HG03378 (cell line): ENCODE results near the gene PTPRN2.

Experiments
- ATAC-seq: cut with Tn5 transposase; IDR thresholded peaks from one replicate; pipeline ENCODE4 v1.9.1; 2021; ENCODE audit warnings: mild to moderate bottlenecking, moderate library complexity; ENCODE audit not compliant: unreplicated experiment

Gene PTPRN2

DNA sequence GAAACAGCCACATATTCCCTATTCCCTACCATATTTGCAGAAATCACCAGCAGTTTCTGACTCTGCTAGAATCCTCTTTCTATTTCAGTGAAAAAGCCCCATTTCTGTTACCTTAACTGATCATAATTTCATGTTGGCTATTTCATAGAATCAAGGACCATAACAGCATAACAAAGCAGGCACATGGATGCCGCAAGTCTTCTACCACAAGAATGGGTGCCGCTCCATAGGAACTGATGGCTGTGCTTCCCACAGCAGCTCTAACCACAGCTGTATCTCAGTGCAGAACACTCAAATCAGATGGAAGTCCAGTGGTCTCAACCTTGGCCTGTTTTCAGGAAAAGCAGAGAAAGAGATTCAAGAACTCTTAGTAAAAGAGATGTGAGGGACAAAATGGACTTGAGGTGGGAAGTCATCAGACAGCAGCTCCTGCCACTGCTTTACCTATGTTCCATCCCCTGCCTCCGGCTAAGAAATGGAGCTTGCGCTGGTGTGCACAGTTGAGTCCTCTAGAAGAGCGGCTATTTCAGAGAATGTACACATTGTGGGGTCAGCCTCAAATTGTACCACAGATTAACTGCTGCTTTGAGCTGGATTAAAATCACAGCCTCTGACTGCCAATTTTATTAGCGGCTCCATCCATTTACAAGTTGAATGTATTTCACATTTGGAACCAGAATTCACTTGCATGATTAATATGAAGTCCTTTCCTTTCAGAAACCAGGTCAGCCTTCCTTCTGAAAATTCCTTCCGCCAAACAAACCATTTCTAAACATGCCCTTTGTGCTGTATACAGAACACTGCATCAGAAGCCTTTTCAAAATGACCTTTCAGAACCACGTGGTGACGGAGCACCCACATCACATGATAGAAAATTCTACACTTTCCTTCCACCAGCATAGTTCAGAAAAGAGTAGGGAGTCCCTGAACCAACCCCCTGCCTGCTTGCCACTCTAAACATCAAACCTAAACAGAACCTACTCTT, 7.7 kb downstream of the PTPRN2 start:
- ATAC-seq = no peak

DNA sequence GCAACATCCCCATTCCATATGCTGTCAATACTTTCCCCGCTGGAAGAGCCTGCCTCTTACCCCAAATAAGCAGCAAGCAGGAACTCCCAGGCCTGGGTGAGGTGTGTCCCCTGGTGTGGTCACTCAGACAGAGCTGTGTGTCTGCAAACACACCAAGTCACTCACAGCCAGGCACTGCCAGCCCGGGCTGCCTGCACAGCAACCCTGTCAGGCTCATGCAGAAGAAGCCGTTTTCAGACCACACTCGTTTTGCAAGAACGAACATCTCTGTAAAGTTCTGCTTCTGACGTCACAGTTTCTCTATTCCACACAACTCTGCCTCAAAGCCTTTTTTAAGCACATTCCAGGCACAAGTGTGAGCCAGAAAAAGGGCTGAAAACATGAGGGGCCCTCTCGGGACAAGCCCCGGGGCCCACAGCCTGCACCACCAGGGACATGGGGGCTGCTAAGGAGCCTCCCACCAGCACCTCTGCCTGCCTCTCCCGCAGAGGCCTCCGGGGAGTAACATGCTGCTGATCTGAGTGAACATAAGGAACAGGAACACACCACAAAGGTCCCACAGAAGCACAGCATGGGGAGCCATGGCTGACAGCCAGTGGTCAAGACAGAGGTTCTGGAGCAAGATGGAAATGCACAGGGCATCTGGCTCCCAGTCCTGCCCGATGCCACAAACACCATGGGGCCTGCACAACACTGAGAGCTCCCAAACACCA, 11.4 kb downstream of the PTPRN2 start:
- ATAC-seq = no peak

DNA sequence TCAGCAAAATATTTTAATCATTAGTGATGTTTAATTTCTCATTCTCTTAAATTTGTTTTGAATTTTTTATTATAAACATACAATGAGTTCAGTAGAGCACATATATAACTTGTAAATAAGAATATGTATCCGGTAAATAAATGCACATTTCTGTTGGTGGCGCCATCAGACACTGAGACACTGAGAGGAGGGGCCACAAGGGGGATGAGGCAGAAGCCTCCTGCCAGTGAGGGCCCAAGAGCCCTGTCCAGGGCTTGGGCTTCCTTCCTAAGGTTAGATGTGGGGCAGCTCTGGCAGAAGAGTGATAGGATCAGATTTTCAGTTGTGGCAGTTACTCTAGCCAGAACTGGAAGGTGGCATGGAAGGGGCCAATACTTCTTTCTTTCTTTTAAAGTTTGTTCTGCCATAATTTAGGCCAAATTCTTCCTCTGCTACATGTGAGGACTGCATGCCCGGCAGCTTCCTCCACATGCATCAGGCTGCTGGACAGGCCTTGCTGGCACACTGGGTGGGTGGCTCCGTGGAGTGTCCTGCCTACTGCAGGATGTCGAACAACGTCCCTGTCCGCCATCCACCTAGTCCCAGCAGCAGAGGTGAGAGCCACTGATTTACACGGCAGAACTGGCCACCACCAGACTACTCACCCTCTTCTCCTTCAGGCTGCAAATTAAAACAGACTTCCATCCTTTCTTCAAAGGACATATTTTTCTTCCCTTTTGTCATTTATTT, 13.2 kb downstream of the PTPRN2 start:
- ATAC-seq = no peak

- no peak for ATAC-seq
Measured at GRCh38 chr7:158573310-158573709, 14.3 kb downstream of the PTPRN2 start.

GRCh38 chr7:158572000-158572828, 15.4 kb downstream of the PTPRN2 start:
- ATAC-seq = no peak

- no peak for ATAC-seq
Measured at GRCh38 chr7:158570449-158571170, 17.0 kb downstream of the PTPRN2 start.

GRCh38 chr7:158569858-158570323, 17.7 kb downstream of the PTPRN2 start:
- ATAC-seq = no peak

GRCh38 chr7:158568974-158569857, 18.4 kb downstream of the PTPRN2 start:
- ATAC-seq = no peak

DNA sequence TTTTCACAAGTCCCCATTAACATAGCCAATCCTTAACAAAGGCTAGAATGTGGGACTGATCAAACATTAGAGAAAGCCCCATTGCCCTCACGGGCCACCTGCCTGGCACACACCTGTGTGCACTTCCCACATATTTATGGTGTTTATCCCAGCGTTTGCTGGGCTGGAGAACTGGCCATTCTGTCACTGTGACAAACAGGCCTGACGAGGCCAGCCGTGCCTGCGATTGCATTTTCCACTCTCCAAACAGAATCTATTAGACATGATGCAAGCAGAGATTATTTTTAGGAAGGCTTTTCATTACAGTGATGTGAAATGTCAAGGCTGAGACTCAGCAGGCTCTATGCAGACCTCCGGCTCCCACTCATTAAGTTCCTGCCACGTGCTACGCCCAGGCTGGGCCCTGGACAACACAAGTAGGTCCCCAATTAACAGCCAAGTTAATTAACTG, 20.4 kb downstream of the PTPRN2 start:
- ATAC-seq = no peak

GRCh38 chr7:158564663-158565035, 23.0 kb downstream of the PTPRN2 start:
- no peak for ATAC-seq

GRCh38 chr7:158563911-158564662, 23.5 kb downstream of the PTPRN2 start:
- ATAC-seq = no peak

GRCh38 chr7:158563051-158563450, 24.6 kb downstream of the PTPRN2 start:
- no peak for ATAC-seq

DNA sequence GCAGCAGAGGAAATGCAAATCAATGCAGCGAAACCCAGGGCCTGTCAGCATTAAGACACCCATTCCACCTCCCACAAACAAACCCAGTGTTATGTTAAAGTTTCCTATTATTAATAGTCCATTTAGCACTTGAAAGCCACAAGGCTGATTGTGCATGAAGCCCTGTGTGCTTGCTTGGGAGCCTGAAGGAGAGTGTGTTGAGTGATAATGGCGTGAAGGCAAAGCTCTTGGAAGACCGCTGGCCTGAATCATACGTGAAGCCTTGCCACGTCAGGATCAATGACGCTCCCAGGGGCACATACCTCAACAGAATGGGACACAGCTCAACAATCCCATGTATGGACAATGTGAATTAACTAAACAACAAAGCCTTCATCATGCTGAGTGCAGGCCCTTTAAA, 25.1 kb downstream of the PTPRN2 start:
- ATAC-seq = no peak

DNA sequence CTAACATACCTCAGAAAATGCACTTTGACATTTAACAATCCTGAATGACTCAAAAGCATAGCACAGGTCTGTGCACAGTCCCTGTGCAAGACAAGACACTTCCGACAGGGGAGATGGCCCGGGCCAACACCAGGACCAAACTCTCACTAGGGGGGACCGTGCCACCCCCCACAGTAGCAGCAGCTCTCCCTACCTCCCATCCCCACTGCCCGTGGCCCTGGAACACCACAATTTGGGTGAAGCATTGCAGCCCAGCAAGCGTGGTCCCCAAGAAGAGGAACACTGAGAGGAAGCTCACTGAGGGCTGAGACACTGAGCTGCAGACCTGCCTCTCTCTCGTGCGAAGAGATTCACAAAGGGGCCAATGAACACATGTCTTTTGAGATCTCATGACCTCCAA, 26.0 kb downstream of the PTPRN2 start:
- no peak for ATAC-seq

GRCh38 chr7:158560386-158560785, 27.2 kb downstream of the PTPRN2 start:
- ATAC-seq = no peak

DNA sequence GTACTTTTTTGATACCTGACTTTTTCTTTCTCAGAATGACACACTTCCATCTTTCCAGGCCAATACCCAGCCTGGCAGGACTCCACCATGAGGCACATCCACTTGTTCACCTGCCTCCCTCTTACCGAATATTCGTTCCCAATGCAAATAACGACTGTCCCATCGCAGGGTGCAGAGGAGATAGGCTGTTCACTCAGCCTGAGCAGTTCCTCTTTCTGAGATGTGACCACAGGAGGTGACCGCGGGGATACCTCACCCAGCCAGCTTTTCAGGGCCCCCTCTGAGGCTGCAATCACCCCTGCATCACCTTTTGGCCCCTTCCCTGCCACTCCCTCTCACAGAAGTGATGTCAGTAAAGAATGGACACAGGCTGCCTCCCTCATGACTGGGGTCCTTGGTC, 28.3 kb downstream of the PTPRN2 start:
- no peak for ATAC-seq

DNA sequence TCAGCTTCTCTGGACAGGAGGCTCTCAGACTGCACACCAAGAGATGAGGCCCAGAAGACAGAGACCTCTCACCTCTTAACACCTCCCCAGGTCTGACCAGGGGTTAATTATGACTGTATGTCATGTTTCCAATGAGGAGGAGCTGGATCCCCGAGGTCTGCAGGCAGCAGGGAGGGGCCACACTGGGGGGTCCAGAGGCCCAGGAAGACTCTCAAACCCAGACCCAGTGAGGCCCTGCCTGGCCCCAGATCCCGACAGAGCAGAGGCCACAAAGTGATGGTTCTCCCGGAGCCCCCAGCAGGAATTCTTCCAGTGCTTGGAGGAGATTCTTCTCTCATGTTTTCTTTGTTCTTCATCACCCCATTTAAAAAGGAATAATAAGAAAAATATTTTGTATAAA, 28.8 kb downstream of the PTPRN2 start:
- no peak for ATAC-seq

- no peak for ATAC-seq
Measured at GRCh38 chr7:158557441-158557755, 30.2 kb downstream of the PTPRN2 start.
